Activated naive CD4-positive, alpha-beta T cell (primary cell): ENCODE results near the gene DSC1.
"Not testable (repeated sequence)": the region's sequence is repeated elsewhere in the genome, so short reads cannot be mapped to it uniquely, and the experiment has no call there.

Experiments
- DNase-seq, 4 experiments: peaks; one replicate each; lab custom pipeline; 2025; lab: John Stamatoyannopoulos, UW

DSC1 gene

GRCh38 chr18:31176531-31176930 is 13.9 kb upstream of the DSC1 start:
- DNase-seq: no peak

- DNase-seq: no peak
Measured at GRCh38 chr18:31171144-31171839, 8.6 kb upstream of the DSC1 start.

GRCh38 chr18:31170335-31170734 is 7.7 kb upstream of the DSC1 start:
- no peak for DNase-seq

- DNase-seq: no peak
Measured at GRCh38 chr18:31162419-31162793, 250 bp downstream of the DSC1 start.

- DNase-seq: no peak
Measured at GRCh38 chr18:31161757-31162418, 768 bp downstream of the DSC1 start.

DNA sequence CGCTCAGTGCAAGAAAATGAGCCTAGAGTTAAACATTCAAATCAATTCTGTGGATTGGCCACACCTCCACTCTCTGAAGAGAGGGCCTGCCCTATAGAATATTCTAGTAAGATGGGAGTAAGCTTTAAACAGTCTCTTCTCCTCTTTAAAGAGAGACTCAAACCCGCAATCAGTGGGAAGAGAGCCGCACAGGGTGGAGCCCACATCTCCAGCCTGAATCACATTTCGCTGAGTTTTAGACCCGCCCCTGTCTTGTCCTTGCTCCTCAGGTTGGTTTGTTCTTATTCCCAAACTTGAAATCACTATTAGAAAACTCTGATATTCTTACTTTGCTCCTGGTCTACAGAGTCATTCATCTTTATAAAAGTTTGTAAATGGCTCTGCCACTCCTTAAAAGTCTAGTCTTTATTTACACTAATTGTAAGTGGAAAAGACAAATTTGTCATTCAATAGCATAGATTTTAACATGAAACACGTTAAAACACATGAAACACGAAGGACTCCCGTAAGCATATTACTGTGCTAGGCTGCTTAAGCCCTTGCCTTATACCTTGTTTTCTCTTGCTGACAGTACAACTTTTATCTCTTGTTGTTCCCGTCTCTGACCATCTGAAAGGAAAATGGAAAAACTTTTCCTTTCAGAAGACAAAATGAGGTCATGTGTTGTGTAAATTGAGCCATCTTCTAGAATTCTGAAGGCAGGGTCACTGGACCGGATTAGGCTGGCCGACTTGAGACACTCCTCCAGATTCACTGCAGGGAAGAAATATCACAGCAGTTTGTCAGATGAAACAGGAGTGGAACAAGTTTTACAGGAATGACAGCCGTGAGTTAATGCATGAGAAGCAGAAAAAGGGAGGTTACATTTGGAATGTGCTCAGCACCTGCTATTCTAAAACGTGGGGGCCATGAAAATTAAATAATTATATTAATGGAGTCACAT is 5.6 kb downstream of the DSC1 start:
- no peak for DNase-seq

GRCh38 chr18:31155498-31155897 is 7.2 kb downstream of the DSC1 start:
- DNase-seq: no peak

DNA sequence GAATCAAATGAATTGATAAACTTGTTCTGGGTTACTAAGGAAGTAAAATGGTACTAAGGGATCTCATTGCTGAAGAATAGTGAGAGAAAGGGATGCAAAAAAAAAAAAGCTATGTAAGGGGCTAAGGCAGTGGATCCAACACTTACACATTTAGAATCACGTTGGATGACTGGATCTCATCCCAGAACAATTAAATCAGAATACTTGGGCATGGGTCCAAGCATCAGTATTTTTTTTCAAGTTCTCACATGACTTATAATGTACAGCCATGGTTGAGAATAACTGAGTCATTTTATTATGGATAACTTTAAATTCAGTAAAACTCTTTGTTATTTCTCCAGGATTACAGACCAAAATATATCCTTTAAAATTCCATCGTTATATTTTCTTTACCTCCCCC is 8.5 kb downstream of the DSC1 start:
- no peak for DNase-seq

DNA sequence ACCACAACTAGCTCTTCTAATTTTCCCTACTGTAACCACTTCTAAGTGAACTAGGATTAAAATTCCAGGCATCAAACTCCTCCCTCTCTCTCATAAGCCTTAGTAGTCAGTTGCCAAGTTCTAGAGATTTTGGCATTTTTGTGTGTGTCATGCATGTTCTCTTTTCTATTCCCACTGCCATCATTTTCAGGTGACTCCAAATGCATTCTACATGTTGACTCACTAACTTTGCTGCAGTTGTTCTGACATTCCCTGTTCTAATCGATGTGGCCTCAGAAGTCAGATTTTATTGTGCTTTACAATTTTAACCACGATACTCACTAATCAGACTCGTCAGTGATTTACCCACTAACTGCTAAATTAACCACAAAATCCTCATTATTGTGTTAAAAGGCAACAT is 13.3 kb downstream of the DSC1 start:
- no peak for DNase-seq

- DNase-seq: no peak
Measured at GRCh38 chr18:31148600-31148999, 14.1 kb downstream of the DSC1 start.

DNA sequence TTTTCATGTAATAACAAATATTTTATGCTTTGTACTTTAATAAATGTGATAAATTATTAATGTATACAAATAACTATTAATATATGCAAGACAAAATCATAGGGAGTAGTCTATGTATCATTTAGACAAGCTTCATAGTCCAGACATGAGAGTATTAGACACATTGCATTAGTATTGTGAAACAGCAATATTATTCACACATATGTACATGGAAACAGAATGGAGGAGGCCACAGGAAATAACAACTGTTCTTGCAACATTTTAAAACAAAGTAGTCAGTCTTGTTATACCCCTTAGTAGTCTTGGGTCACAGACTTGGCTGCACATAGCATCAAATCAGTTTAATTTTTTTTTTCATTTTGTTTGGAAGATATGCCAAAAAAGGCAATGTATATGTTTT is 15.8 kb downstream of the DSC1 start:
- DNase-seq: no peak

DNA sequence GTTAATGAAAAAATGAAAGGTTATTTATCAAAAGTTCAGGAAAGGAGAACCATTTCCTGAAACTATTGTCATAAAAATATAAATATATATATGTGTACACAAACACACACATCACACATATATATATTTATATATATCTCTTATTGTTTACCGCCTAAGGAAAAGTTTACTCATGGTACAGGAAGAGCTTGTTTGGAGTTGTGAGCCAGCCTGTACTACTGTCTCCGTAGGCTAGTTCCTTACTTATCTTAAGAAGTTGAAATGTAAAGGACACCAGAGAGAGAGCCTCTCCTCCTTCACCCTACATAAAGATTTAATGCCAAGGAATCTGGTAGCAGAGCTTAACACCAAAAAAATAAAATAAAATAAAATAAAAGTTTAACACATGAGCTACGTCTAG is 19.6 kb downstream of the DSC1 start:
- no peak for DNase-seq

- DNase-seq: no peak
Measured at GRCh38 chr18:31138709-31139108, 23.9 kb downstream of the DSC1 start.

DNA sequence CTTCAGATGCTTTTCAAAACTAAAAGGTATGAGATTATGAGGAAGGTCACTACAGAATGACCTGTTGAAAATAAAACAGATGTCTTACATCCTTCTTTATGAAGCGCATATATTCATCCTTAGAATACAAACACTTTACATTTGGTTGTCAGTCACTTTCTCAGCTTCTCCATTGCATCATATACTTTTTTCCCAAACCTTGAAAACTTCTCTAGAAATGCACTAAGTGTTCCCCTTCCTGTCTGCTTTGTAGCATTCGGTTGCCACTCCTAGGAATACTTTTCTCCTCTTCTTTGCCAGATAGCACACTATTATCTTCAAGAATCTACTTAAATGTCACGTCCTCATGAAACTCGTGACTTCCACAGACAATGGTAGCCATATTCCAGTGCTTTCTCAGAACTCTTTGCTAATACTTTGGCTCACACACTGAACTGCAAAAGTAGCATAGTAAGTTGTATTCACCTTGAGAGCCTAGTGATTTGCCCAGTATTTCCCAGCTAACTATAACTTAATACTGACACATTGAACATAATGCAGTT is 27.6 kb downstream of the DSC1 start:
- no peak for DNase-seq

- DNase-seq: no peak
Measured at GRCh38 chr18:31129398-31130115, 33.1 kb downstream of the DSC1 start.

- no peak for DNase-seq
Measured at GRCh38 chr18:31125878-31126277, 36.8 kb downstream of the DSC1 start.

- DNase-seq: not testable (repeated sequence)
Measured at GRCh38 chr18:31123125-31123524, 39.5 kb downstream of the DSC1 start.

DNA sequence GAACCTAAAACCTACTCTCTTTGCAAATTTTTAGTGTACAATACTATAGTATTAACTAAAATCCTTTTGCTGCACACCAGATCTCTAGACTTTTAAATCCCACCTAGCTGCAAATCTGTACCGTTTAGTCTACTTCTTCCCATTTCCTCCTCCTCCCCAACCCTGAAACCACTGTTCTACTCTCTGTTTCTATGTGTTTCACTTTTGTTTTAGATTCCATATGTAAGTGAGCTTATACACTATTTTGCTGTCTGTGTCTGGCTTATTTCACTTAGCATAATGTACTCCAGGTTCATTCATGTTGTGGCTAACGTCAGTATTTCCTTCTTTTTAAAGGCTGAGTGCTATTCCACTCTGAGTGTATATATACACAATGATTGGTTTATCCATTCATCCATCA is 42.1 kb downstream of the DSC1 start:
- DNase-seq: no peak

- no peak for DNase-seq
Measured at GRCh38 chr18:31116853-31117595, 45.6 kb downstream of the DSC1 start.

DNA sequence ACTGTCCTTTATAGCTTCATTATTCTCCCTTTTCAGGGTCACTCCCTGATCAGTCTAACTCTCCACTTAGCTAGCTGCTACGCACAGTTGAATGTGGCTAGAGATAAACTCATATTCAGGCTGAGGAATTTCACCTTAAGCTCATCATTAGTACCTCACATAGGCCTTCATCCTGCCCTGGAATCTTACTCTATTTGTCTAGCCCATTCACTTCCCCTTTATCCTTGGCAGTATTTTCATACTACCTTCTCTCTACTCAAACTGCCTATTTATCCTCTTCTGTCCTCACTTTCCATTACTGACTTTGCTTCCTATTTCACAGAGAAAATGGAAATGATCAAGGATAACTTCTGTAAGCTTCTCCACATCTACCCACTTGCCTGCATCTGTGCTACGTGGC is 49.9 kb downstream of the DSC1 start:
- DNase-seq: no peak

DNA sequence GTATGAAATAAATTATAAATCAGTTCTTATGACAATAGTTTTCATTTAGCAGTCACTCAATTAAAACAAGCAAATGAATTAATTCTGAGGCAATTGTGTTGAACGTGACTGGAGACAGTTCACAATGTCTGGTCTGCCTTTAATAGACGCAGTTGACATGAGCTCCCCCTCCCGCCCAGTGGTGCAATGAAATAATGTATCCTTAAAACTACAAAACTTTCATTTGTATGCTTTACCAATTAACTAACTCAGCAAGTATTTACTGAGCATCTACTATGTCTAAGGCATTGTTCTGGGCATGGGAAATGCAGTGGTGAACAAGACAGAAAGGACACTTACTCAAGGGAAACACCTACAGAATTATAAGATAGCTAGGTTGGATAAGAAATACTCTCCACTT is 56.9 kb downstream of the DSC1 start:
- DNase-seq: no peak
